CD4-positive, alpha-beta T cell (primary cell): ENCODE data around the gene SLCO4A1. TPM values are rescaled to one million over a fixed set of nuclear protein-coding genes. Genes with fewer than 3 reads are reported as not detected.

Experiments
- ATAC-seq: fragments of 200-7000 bp; cut with Tn5 transposase; one replicate; pipeline ENCODE4 v1.10.0; 2022; ENCODE audit warnings: mild to moderate bottlenecking; ENCODE audit not compliant: poor library complexity
- CTCF ChIA-PET: fragments of 350-600 bp; sonication (Branson Sonifier 250); formaldehyde crosslinking; loops from one replicate; lab custom pipeline; 2021; ENCODE audit warnings: antibody characterized with exemption, inconsistent platforms; lab: Charles Lee
- POLR2A ChIA-PET: fragments of 350-600 bp; sonication (Branson Sonifier 250); formaldehyde crosslinking; loops from one replicate; lab custom pipeline; 2021; ENCODE audit warnings: antibody characterized with exemption, inconsistent platforms; lab: Charles Lee
- DNase-seq, 14 experiments: peaks; one replicate each; pipeline ENCODE4 v3.0.0-alpha.2; 2013 to 2020; ENCODE audit warnings: mixed read lengths in 2 of 14
- H3K27ac ChIP-seq, 2 donors: one replicate each; pipeline versions ENCODE4 v1.5.1 to v1.7.0; 2013; ENCODE audit warnings: low read length in 2 of 2, low read depth in 1 of 2, mild to moderate bottlenecking in 1 of 2
- H3K27me3 ChIP-seq, 2 experiments: 1 replicate in 1 of 2; 2 replicates in 1 of 2; pipeline versions ENCODE4 v1.6.1 to v1.7.0; 2013; ENCODE audit warnings: low read length in 2 of 2, control low read depth in 1 of 2, mild to moderate bottlenecking in 1 of 2, moderate library complexity in 1 of 2; ENCODE audit not compliant: insufficient read depth in 2 of 2, control insufficient read depth in 1 of 2
- H3K36me3 ChIP-seq: one replicate; pipeline ENCODE4 v1.6.1; 2013; ENCODE audit warnings: low read length, control low read depth; ENCODE audit not compliant: insufficient read depth
- H3K4me1 ChIP-seq: one replicate; pipeline ENCODE4 v1.6.1; 2013; ENCODE audit warnings: low read length, control low read depth; ENCODE audit not compliant: insufficient read depth
- H3K4me3 ChIP-seq: one replicate; pipeline ENCODE4 v1.5.1; 2013; ENCODE audit warnings: mild to moderate bottlenecking, low read length, moderate library complexity
- H3K9me3 ChIP-seq, 2 experiments: 1 replicate in 1 of 2; 2 replicates in 1 of 2; pipeline versions ENCODE4 v1.6.1 to v1.7.0; 2013; ENCODE audit warnings: low read length in 2 of 2, mild to moderate bottlenecking in 2 of 2, control low read depth in 1 of 2, moderate library complexity in 1 of 2; ENCODE audit not compliant: control insufficient read depth in 1 of 2, insufficient read depth in 1 of 2
- H3K27ac Mint-ChIP-seq: one replicate; pipeline ENCODE4 v1.8.0; 2020; ENCODE audit warnings: mixed read lengths
- H3K27me3 Mint-ChIP-seq: one replicate; pipeline ENCODE4 v1.8.0; 2021; ENCODE audit warnings: mixed read lengths
- H3K36me3 Mint-ChIP-seq: one replicate; pipeline ENCODE4 v1.8.0; 2021; ENCODE audit warnings: low read depth, mixed read lengths
- H3K4me1 Mint-ChIP-seq: one replicate; pipeline ENCODE4 v1.8.0; 2021; ENCODE audit warnings: low read depth, mixed read lengths
- H3K4me3 Mint-ChIP-seq: one replicate; pipeline ENCODE4 v1.8.0; 2020; ENCODE audit warnings: mild to moderate bottlenecking, mixed read lengths
- H3K9me3 Mint-ChIP-seq: one replicate; pipeline ENCODE4 v1.8.0; 2020; ENCODE audit warnings: mixed read lengths
- intact Hi-C, 2 experiments: fragments of 100-400 bp; cut with DNase I in 1 of 2; cut with micrococcal nuclease in 1 of 2; formaldehyde crosslinking; loops; one replicate each; pipeline versions ENCODE4 v1.15.1 to v1.9.0; 2023 to 2025; cut with DNase I, micrococcal nuclease
- total RNA-seq, 174 experiments: library from RNA in 2 of 174; stranded (reverse) in 2 of 174; gene quantifications; one replicate each; pipeline ENCODE4 v1.2.3 and lab custom pipeline; 2021 to 2026
- TF ChIP-seq, protein P1 (sequence below): fragments of 200-600 bp; IDR thresholded peaks from one replicate; pipeline ENCODE4 v1.8.0; 2022; ENCODE audit warnings: antibody characterized with exemption, mild to moderate bottlenecking

Gene SLCO4A1
- total RNA-seq, 2 experiments from 2014 or later: 2.3 to 2.5 TPM

DNA sequence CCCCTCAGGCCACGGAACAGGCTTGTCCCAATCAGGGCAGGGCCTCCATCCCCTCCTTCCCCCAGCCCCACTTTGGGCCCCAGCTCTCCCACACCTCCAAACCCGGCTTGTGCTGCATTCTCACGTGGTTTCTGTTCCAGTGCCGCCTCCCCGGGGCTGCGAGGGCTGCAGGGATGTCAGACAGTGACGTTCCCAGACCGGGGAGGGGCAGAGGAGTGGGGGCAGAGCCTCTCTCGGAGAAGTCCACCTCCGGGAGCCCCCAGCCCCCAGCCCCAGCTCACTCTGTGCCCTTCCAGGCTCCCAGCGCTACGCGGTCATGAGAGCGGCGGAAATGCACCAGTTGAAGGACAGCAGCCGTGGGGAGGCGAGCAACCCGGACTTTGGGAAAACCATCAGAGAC lies 18.5 kb downstream of the SLCO4A1 start:
- Mint-ChIP-seq H3K9me3 (no peaks in the 10 kb centered on the region), H3K36me3 (no peaks in the 10 kb centered on the region), H3K27me3 (no peaks in the 10 kb centered on the region), H3K4me1 (no peaks in the 10 kb centered on the region), H3K27ac (no peak overlapping the region), H3K4me3 (no peak overlapping the region)
- no peak for DNase-seq
- H3K27me3 ChIP-seq: no peaks in the 10 kb centered on the region
- H3K4me1 ChIP-seq: no peaks in the 10 kb centered on the region
- intact Hi-C loops: no loop called here
- ChIA-PET POLR2A (no interaction called here), CTCF (no interaction called here)
- TF ChIP-seq, protein P1, sequence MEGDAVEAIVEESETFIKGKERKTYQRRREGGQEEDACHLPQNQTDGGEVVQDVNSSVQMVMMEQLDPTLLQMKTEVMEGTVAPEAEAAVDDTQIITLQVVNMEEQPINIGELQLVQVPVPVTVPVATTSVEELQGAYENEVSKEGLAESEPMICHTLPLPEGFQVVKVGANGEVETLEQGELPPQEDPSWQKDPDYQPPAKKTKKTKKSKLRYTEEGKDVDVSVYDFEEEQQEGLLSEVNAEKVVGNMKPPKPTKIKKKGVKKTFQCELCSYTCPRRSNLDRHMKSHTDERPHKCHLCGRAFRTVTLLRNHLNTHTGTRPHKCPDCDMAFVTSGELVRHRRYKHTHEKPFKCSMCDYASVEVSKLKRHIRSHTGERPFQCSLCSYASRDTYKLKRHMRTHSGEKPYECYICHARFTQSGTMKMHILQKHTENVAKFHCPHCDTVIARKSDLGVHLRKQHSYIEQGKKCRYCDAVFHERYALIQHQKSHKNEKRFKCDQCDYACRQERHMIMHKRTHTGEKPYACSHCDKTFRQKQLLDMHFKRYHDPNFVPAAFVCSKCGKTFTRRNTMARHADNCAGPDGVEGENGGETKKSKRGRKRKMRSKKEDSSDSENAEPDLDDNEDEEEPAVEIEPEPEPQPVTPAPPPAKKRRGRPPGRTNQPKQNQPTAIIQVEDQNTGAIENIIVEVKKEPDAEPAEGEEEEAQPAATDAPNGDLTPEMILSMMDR: no peak
- no peaks in the 10 kb centered on the region for H3K9me3 ChIP-seq
- H3K27ac ChIP-seq: no peak overlapping the region
- H3K4me3 ChIP-seq: no peak overlapping the region
- ATAC-seq: no peak
- H3K36me3 ChIP-seq: no peaks in the 10 kb centered on the region

DNA sequence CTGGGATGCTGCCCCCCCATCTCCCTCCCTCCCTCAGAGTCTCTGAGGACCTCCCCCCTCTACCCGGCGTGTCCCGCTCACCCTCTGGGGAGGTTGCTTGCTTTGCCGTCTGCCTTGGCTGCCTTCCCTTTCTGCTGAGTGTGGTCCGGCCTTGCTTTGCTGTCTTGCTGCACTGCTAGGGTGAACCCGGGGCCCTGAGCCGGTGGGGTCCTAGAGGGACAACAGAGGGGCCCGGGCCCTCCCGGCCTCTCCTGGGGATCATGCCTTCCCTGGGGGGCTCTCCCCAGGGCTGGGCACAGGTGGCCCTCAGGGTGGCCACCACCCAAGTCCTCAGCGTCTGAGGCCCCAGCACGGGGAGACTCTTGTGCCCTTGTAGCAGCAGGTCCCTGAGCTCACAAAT lies 19.3 kb downstream of the SLCO4A1 start:
- no peak overlapping the region for H3K4me3 ChIP-seq
- DNase-seq (no peak), ATAC-seq (no peak)
- no peaks in the 10 kb centered on the region for H3K27me3 Mint-ChIP-seq
- no peaks in the 10 kb centered on the region for H3K4me1 ChIP-seq
- no peak overlapping the region for H3K27ac ChIP-seq
- no peaks in the 10 kb centered on the region for H3K27me3 ChIP-seq
- no peaks in the 10 kb centered on the region for H3K36me3 ChIP-seq
- H3K27ac Mint-ChIP-seq: no peak overlapping the region
- no peaks in the 10 kb centered on the region for H3K9me3 Mint-ChIP-seq
- CTCF ChIA-PET: no interaction called here
- intact Hi-C loops: no loop called here
- POLR2A ChIA-PET: no interaction called here
- no peaks in the 10 kb centered on the region for H3K36me3 Mint-ChIP-seq
- TF ChIP-seq, protein P1: no peak
- H3K4me1 Mint-ChIP-seq: no peaks in the 10 kb centered on the region
- no peak overlapping the region for H3K4me3 Mint-ChIP-seq
- no peaks in the 10 kb centered on the region for H3K9me3 ChIP-seq

DNA sequence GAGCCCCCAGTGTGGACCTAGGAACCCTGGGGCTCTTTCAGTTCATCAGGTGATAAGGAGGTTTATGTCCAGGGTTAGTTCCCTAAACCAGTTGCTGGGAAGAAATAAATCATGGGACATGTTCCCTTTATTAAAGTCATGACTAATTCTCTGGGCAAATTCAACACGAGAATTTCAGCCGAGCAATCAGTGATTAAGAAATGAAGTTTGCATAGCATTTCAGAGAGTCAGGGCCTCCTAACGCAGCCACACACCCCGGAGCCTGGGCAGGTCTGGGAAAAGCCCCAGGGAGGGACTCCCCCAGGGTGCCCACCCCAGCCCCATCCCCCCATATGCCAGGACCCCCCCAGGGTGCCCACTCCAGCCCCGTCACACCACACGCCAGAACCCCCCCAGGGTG lies 20.1 kb downstream of the SLCO4A1 start:
- Histone ChIP-seq H3K36me3 (no peaks in the 10 kb centered on the region), H3K27me3 (no peaks in the 10 kb centered on the region), H3K9me3 (no peaks in the 10 kb centered on the region), H3K4me1 (no peaks in the 10 kb centered on the region), H3K4me3 (no peak overlapping the region), H3K27ac (no peak overlapping the region)
- POLR2A ChIA-PET: no interaction called here
- CTCF ChIA-PET: no interaction called here
- Mint-ChIP-seq H3K9me3 (no peaks in the 10 kb centered on the region), H3K4me1 (no peaks in the 10 kb centered on the region), H3K27ac (no peak overlapping the region), H3K36me3 (no peaks in the 10 kb centered on the region), H3K4me3 (no peak overlapping the region), H3K27me3 (no peaks in the 10 kb centered on the region)
- TF ChIP-seq, protein P1: no peak
- intact Hi-C loops: no loop called here
- ATAC-seq: no peak
- peak in 1 of 14 experiments; percentile 51 for DNase-seq
